Measurements from ENCODE around the gene MAP3K10.

DNA sequence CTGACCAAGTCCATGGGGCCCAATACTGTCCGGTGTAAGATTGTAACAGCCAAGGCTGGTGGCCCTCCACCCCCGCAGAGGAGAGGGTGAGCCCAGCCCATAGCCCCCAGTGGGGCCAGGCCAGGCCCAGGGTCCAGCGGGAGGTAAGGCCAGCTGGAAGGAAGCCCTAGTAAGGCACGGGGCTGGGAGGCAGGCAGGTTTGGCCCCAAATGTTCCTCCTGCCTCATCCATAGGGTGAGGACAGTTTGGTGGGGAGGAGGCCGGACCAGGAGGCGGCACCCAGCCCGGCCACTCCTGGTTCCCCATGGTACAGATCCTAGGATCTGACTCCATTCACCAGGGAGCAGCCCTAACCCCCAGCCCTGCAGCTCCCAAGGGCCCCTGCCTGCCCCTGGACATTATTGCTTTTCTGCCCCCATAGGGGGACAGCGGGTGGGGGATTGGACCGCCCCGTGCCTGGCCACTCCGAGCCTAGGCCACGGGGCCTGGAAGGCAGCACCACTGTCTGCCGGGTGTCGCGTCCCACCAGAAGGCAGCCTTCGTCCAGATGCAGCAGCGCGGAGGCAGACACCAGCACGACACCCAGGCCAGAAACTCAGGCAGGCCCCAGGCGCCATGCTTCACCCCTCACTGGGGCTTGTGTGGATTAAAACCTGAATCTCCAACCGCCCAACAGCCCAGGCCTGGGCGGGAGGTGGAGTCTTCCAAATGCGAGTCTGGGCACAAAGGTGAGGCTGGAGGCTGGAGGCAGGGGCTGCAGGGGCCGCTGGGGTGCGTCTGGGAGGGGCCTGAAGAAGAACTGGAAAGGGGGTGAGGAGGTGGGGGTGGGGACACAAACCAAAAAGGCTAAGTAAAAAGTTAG is 42.0 kb downstream of the MAP3K10 start:
- TF ChIP-seq, protein P1, sequence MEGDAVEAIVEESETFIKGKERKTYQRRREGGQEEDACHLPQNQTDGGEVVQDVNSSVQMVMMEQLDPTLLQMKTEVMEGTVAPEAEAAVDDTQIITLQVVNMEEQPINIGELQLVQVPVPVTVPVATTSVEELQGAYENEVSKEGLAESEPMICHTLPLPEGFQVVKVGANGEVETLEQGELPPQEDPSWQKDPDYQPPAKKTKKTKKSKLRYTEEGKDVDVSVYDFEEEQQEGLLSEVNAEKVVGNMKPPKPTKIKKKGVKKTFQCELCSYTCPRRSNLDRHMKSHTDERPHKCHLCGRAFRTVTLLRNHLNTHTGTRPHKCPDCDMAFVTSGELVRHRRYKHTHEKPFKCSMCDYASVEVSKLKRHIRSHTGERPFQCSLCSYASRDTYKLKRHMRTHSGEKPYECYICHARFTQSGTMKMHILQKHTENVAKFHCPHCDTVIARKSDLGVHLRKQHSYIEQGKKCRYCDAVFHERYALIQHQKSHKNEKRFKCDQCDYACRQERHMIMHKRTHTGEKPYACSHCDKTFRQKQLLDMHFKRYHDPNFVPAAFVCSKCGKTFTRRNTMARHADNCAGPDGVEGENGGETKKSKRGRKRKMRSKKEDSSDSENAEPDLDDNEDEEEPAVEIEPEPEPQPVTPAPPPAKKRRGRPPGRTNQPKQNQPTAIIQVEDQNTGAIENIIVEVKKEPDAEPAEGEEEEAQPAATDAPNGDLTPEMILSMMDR (conservative IDR thresholded peaks at IDR 0.05), result no peak
- no peak for TF ChIP-seq ZFX (IDR thresholded peaks at IDR 0.05)
